Nephron (organoid): ENCODE measurements around the gene TMEM132A.

ENCODE experiments used
- H3K27ac Mint-ChIP-seq, 3 experiments: 2 replicates each; pipeline ENCODE4 v1.8.0; 2020; ENCODE audit warnings: mixed read lengths in 3 of 3, mild to moderate bottlenecking in 2 of 3, moderate library complexity in 1 of 3
- H3K27me3 Mint-ChIP-seq: 2 replicates; pipeline ENCODE4 v1.8.0; 2021; ENCODE audit warnings: low read depth, mild to moderate bottlenecking, moderate library complexity, mixed read lengths
- H3K36me3 Mint-ChIP-seq: 2 replicates; pipeline ENCODE4 v1.8.0; 2020; ENCODE audit warnings: low read depth, mixed read lengths
- H3K4me1 Mint-ChIP-seq: 2 replicates; pipeline ENCODE4 v1.8.0; 2020; ENCODE audit warnings: mixed read lengths
- H3K4me3 Mint-ChIP-seq, 3 experiments: 2 replicates each; pipeline ENCODE4 v1.8.0; 2020; ENCODE audit warnings: mild to moderate bottlenecking in 3 of 3, mixed read lengths in 3 of 3, moderate library complexity in 2 of 3
- H3K9me3 Mint-ChIP-seq: 2 replicates; pipeline ENCODE4 v1.8.0; 2020; ENCODE audit warnings: mixed read lengths
- CTCF ChIP-seq, 3 experiments: fragments of 200-600 bp; sonication (generic); IDR thresholded peaks; one replicate each; pipeline ENCODE4 v1.5.0; 2021; ENCODE audit warnings: antibody characterized with exemption in 3 of 3; ENCODE audit not compliant: unreplicated experiment in 3 of 3

The TMEM132A gene

GRCh38 chr11:60933416-60934123 is 9.3 kb downstream of the TMEM132A start:
- TF ChIP-seq CTCF (IDR thresholded peaks at IDR 0.05; ENCODE audit: unreplicated experiment in 3 of 3), result no peak
- Mint-ChIP-seq H3K27me3 (no peaks in the 10 kb centered on the region), H3K4me3 (no peak overlapping the region), H3K9me3 (no peaks in the 10 kb centered on the region), H3K36me3 (peaks cover 40% of the 10 kb centered on the region), H3K27ac (no peak overlapping the region), H3K4me1 (no peaks in the 10 kb centered on the region)

- Mint-ChIP-seq H3K27ac (no peak overlapping the region), H3K4me3 (no peak overlapping the region)
Observed at GRCh38 chr11:60934124-60934789, 10.0 kb downstream of the TMEM132A start.

GRCh38 chr11:60934790-60935605 is 10.7 kb downstream of the TMEM132A start:
- no peak overlapping the region for H3K4me3 Mint-ChIP-seq
- H3K9me3 Mint-ChIP-seq, result no peaks in the 10 kb centered on the region
- TF ChIP-seq CTCF (IDR thresholded peaks at IDR 0.05; ENCODE audit: unreplicated experiment in 3 of 3), result no peak
- H3K4me1 Mint-ChIP-seq, result peaks cover 2% of the 10 kb centered on the region
- no peak overlapping the region for H3K27ac Mint-ChIP-seq
- H3K36me3 Mint-ChIP-seq, result peaks cover 29% of the 10 kb centered on the region
- H3K27me3 Mint-ChIP-seq, result no peaks in the 10 kb centered on the region

More at GRCh38 chr11:60934124-60934789, 10.0 kb downstream of the TMEM132A start:
- Mint-ChIP-seq H3K27me3 (no peaks in the 10 kb centered on the region), H3K36me3 (peaks cover 36% of the 10 kb centered on the region), H3K4me1 (no peaks in the 10 kb centered on the region), H3K9me3 (no peaks in the 10 kb centered on the region)
- no peak for TF ChIP-seq CTCF (IDR thresholded peaks at IDR 0.05; ENCODE audit: unreplicated experiment in 3 of 3)

- peaks cover 23% of the 10 kb centered on the region for H3K36me3 Mint-ChIP-seq
- H3K9me3 Mint-ChIP-seq, result no peaks in the 10 kb centered on the region
- peaks cover 8% of the 10 kb centered on the region for H3K4me1 Mint-ChIP-seq
- no peaks in the 10 kb centered on the region for H3K27me3 Mint-ChIP-seq
- H3K4me3 Mint-ChIP-seq, result no peak overlapping the region
- no peak for TF ChIP-seq CTCF (IDR thresholded peaks at IDR 0.05; ENCODE audit: unreplicated experiment in 3 of 3)
- H3K27ac Mint-ChIP-seq, result no peak overlapping the region
Observed at GRCh38 chr11:60935676-60936442, 11.6 kb downstream of the TMEM132A start.

- Mint-ChIP-seq H3K27me3 (no peaks in the 10 kb centered on the region), H3K27ac (no peak overlapping the region), H3K4me3 (no peak overlapping the region), H3K36me3 (peaks cover 22% of the 10 kb centered on the region), H3K9me3 (no peaks in the 10 kb centered on the region), H3K4me1 (peaks cover 12% of the 10 kb centered on the region)
- no peak for TF ChIP-seq CTCF (IDR thresholded peaks at IDR 0.05; ENCODE audit: unreplicated experiment in 3 of 3)
Observed at GRCh38 chr11:60936467-60937143, 12.3 kb downstream of the TMEM132A start.
